ENCODE measurements around the gene ATF4.

Gene ATF4, protein sequence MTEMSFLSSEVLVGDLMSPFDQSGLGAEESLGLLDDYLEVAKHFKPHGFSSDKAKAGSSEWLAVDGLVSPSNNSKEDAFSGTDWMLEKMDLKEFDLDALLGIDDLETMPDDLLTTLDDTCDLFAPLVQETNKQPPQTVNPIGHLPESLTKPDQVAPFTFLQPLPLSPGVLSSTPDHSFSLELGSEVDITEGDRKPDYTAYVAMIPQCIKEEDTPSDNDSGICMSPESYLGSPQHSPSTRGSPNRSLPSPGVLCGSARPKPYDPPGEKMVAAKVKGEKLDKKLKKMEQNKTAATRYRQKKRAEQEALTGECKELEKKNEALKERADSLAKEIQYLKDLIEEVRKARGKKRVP

GRCh38 chr22:39520226-39521105 is at the start of gene ATF4:
TSS of gene ATF4 (plus strand) at chr22:39520562. CDS start at chr22:39521446, 884 bp downstream.
- peak; percentile 77 for DNase-seq (ENCODE audit: low read depth)

- DNase-seq (ENCODE audit: low read depth): peak; percentile 65
Measured at GRCh38 chr22:39471381-39472141, 48.8 kb upstream of the ATF4 start.

- no peak for DNase-seq (ENCODE audit: low read depth)
Measured at GRCh38 chr22:39472570-39473556, 47.5 kb upstream of the ATF4 start.

GRCh38 chr22:39473851-39474250 is 46.5 kb upstream of the ATF4 start:
- no peak for DNase-seq (ENCODE audit: low read depth)

GRCh38 chr22:39474351-39475111 is 45.8 kb upstream of the ATF4 start:
- DNase-seq (ENCODE audit: low read depth): peak; percentile 49

DNA sequence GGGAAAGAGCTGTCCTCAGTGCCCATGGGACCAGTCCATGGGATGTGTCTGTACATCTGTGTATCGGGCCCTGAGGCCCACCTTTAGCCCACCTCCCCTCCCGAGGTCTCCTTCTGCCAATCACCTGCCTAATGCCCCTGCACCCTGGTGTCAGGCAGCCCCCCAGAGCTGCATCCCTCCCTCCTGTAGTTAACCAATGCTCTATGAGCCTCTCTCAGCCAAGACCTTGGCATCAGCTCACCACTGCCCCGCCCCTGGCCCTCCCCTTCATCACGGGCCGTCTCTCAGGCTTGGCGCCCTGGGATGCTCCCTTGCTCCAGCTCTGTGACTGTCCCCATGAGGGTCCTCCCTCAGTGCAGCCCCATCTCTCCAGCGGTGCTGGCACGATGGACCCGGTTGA is 45.0 kb upstream of the ATF4 start:
- DNase-seq (ENCODE audit: low read depth): no peak

- DNase-seq (ENCODE audit: low read depth): no peak
Measured at GRCh38 chr22:39475902-39476301, 44.5 kb upstream of the ATF4 start.

- no peak for DNase-seq (ENCODE audit: low read depth)
Measured at GRCh38 chr22:39476664-39477063, 43.7 kb upstream of the ATF4 start.

DNA sequence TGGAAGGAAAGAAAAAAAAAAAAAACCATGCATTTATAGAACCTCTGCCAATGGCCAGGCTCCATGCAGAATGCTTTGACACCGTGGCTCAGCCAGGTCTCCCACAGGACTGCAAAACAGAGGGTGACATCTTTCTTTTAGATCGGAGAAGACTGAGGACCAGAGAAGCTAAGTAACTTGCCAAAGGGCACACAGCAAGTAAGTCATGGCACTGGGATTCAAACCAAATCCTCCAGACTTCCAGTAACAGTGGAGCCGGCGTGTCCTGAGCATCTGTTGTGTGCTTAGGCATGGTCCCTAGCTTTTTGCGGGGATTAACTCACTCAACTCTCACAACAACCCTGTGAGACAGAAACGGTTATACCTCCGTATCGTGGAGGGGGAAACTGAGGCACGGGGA is 42.8 kb upstream of the ATF4 start:
- DNase-seq (ENCODE audit: low read depth): no peak

DNA sequence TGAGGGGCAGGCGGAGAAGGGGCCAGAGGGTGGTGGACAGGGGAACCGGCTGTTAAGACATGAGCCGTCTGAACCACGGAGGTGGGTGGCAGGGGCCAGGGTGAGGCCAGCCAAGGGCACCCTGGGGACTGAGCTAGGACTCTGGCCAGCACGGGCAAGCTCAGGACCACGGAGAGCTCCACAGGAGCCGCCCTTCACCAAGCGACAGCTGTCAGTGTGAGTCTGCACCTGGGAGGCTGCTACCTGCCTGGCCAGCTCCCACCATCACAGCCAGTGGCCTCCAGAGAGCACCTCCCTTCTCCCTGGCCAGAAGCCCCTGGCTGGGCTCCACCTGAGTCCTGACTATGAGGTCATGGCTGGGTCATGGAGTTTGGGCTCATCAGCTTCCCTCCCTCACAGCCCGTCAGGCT is 41.9 kb upstream of the ATF4 start:
- DNase-seq (ENCODE audit: low read depth): peak; percentile 24

- no peak for DNase-seq (ENCODE audit: low read depth)
Measured at GRCh38 chr22:39479254-39479653, 41.1 kb upstream of the ATF4 start.

DNA sequence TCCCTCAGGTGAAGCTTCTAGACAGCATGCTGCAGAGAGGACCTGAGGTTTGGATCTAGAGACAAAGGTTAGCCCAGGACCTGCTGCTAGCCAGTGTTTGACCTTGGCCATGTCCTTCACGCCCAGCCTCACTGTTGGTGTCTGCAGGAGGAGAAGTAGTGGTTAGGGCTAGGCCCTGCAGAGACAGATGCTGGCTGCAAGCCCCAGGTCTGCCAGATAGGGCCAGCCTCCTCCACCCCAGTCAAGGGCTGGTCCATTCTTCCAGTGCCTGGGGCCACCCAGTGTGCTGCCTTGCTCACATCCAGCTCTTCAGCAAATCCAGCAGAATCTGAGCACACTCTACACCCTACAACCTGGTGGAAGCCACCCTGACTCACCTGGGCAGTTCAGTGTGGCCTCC is 39.8 kb upstream of the ATF4 start:
- DNase-seq (ENCODE audit: low read depth): no peak

DNA sequence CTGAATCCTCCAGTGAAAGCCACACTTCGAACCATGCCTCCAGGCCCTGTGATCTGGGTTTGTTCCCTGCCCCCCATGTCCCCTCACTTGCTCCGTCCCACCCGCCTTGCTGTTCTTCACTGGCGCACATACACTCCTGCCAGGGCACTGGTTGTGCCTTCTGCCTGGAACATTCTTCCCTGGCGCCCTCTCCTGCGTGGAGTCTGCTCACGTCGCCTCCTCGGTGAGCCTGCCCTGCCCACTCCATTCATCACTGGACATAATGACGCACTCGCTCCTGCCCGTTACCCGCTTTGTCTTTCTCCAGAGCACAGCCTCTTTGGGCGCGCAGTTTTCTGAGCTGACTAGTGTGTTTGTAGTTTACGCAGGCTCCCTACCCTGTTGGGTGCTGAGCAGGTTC is 39.3 kb upstream of the ATF4 start:
- no peak for DNase-seq (ENCODE audit: low read depth)

- DNase-seq (ENCODE audit: low read depth): no peak
Measured at GRCh38 chr22:39481595-39481994, 38.8 kb upstream of the ATF4 start.

DNA sequence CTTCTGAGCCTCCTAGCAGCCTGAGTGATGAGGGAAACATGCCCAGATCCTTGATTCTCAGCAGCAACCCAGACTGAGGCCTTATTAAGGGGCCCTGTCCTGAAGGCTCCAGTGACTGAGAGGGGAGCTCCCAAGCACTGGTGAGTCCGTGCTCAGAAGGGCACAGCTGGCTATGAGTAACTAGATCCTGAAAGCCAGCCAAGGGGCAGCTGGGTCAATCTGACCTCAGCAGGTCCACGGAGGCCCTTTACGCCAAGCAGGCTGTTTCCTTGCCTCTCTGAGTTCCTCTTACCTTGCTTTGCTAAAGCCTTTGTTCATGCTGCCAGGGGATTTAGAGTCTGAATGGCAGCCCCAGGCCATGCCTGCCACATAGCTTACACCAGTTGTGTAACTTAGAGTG is 37.6 kb upstream of the ATF4 start:
- no peak for DNase-seq (ENCODE audit: low read depth)

- no peak for DNase-seq (ENCODE audit: low read depth)
Measured at GRCh38 chr22:39486951-39487825, 33.2 kb upstream of the ATF4 start.

DNA sequence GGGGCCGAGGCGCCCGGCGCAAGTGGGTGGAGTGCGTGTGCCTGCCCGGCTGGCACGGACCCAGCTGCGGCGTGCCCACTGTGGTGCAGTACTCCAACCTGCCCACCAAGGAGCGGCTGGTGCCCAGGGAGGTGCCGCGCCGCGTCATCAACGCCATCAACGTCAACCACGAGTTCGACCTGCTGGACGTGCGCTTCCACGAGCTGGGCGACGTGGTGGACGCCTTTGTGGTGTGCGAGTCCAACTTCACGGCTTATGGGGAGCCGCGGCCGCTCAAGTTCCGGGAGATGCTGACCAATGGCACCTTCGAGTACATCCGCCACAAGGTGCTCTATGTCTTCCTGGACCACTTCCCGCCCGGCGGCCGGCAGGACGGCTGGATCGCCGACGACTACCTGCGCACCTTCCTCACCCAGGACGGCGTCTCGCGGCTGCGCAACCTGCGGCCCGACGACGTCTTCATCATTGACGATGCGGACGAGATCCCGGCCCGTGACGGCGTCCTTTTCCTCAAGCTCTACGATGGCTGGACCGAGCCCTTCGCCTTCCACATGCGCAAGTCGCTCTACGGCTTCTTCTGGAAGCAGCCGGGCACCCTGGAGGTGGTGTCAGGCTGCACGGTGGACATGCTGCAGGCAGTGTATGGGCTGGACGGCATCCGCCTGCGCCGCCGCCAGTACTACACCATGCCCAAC is 32.4 kb upstream of the ATF4 start:
- no peak for DNase-seq (ENCODE audit: low read depth)

DNA sequence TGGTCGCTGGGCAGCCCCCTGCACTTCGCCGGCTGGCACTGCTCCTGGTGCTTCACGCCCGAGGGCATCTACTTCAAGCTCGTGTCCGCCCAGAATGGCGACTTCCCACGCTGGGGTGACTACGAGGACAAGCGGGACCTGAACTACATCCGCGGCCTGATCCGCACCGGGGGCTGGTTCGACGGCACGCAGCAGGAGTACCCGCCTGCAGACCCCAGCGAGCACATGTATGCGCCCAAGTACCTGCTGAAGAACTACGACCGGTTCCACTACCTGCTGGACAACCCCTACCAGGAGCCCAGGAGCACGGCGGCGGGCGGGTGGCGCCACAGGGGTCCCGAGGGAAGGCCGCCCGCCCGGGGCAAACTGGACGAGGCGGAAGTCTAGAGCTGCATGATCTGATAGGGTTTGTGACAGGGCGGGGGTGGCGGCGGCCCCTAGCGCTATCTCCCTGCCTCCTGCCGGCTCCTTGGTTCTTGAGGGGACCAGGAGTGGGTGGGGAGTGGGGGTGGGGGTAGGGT is 31.7 kb upstream of the ATF4 start:
- DNase-seq (ENCODE audit: low read depth): no peak

All from ELR (cell line).